Calu3 (cell line): Measurements from ENCODE around the gene LDLRAP1. TPM values are rescaled to one million over a fixed set of nuclear protein-coding genes. Genes with fewer than 3 reads are reported as not detected.

Experiments used
- BruUV-seq: library from RNA; stranded (reverse); fragments of 400-500 nt; replicated peaks from 2 replicates; lab custom pipeline; 2021; lab: Mats Ljungman, UMichigan
- CTCF ChIA-PET: fragments of 300-600 bp; sonication (Branson Sonifier 250); formaldehyde crosslinking; loops from one replicate; lab custom pipeline; 2022; ENCODE audit warnings: antibody characterized with exemption; lab: Charles Lee
- DNase-seq: peaks from one replicate; pipeline ENCODE4 v3.0.0; 2022
- H3K27ac Mint-ChIP-seq: one replicate; pipeline ENCODE4 v1.8.0; 2022; ENCODE audit warnings: mixed read lengths; ENCODE audit not compliant: unreplicated experiment
- H3K27me3 Mint-ChIP-seq: one replicate; pipeline ENCODE4 v1.8.0; 2022; ENCODE audit warnings: mixed read lengths; ENCODE audit not compliant: unreplicated experiment
- H3K36me3 Mint-ChIP-seq: one replicate; pipeline ENCODE4 v1.8.0; 2022; ENCODE audit warnings: mild to moderate bottlenecking, moderate library complexity, mixed read lengths; ENCODE audit not compliant: insufficient read depth, unreplicated experiment
- H3K4me1 Mint-ChIP-seq: one replicate; pipeline ENCODE4 v1.8.0; 2022; ENCODE audit warnings: mild to moderate bottlenecking, low read depth, mixed read lengths; ENCODE audit not compliant: unreplicated experiment
- H3K4me3 Mint-ChIP-seq: one replicate; pipeline ENCODE4 v1.8.0; 2022; ENCODE audit warnings: mild to moderate bottlenecking, low read depth, moderate library complexity, mixed read lengths; ENCODE audit not compliant: unreplicated experiment
- H3K9me3 Mint-ChIP-seq: one replicate; pipeline ENCODE4 v1.8.0; 2022; ENCODE audit warnings: low read depth, mixed read lengths; ENCODE audit not compliant: unreplicated experiment
- intact Hi-C: fragments of 100-400 bp; cut with micrococcal nuclease; formaldehyde crosslinking; loops from one replicate; pipeline ENCODE4 v1.10.0; 2022; ENCODE audit not compliant: unreplicated experiment
- total RNA-seq: library from RNA; stranded (reverse); gene quantifications from 2 replicates; pipeline ENCODE4 v1.2.3, GENCODE V29; 2022
- TF ChIP-seq, protein P1 (sequence below): fragments of 200-600 bp; IDR thresholded peaks from one replicate; pipeline ENCODE4 v1.8.0; 2022; ENCODE audit warnings: antibody characterized with exemption; ENCODE audit not compliant: unreplicated experiment

Gene LDLRAP1
- total RNA-seq, 1 experiment from 2014 or later: 8.3 TPM

DNA sequence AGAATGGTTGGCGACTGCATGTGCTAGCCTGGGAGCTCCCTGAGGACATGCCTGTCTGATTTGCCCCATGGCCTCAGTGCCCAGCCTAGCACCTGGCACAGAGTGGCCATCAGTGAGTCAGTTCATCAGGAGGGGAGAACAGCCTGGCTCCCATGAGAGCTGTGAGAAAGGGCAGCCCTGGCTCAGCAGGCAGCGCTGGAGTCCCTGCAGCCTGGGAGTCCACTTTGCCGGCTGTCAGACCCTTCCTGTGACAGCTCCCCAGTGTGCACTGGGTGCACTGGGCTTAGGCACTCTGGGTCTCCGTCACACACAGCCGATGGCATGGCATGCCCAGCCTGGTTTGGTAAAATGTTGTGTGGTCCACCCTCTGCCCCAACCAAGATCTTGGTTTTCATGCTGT lies 28.7 kb downstream of the LDLRAP1 start:
- TF ChIP-seq, protein P1, sequence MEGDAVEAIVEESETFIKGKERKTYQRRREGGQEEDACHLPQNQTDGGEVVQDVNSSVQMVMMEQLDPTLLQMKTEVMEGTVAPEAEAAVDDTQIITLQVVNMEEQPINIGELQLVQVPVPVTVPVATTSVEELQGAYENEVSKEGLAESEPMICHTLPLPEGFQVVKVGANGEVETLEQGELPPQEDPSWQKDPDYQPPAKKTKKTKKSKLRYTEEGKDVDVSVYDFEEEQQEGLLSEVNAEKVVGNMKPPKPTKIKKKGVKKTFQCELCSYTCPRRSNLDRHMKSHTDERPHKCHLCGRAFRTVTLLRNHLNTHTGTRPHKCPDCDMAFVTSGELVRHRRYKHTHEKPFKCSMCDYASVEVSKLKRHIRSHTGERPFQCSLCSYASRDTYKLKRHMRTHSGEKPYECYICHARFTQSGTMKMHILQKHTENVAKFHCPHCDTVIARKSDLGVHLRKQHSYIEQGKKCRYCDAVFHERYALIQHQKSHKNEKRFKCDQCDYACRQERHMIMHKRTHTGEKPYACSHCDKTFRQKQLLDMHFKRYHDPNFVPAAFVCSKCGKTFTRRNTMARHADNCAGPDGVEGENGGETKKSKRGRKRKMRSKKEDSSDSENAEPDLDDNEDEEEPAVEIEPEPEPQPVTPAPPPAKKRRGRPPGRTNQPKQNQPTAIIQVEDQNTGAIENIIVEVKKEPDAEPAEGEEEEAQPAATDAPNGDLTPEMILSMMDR: no peak
- Mint-ChIP-seq H3K27ac (no peak overlapping the region), H3K36me3 (peaks cover 16% of the 10 kb centered on the region), H3K4me3 (no peak overlapping the region), H3K27me3 (peaks cover 3% of the 10 kb centered on the region), H3K9me3 (no peaks in the 10 kb centered on the region), H3K4me1 (peaks cover 16% of the 10 kb centered on the region)
- no peak for DNase-seq
- CTCF ChIA-PET: interaction anchor here (0.7 to 1.3 kb wide), 3 partner anchors 36 to 153 kb away, joined by 3 read pairs; no protein-coding TSS in a partner anchor
- intact Hi-C loops: no loop called here
- no TSS peak for BruUV-seq

- H3K4me3 Mint-ChIP-seq: no peak overlapping the region
- H3K27ac Mint-ChIP-seq: no peak overlapping the region
- peak; percentile 69 for DNase-seq
- peaks cover 15% of the 10 kb centered on the region for H3K36me3 Mint-ChIP-seq
- peaks cover 12% of the 10 kb centered on the region for H3K4me1 Mint-ChIP-seq
- peaks cover 12% of the 10 kb centered on the region for H3K27me3 Mint-ChIP-seq
- intact Hi-C loops: no loop called here
- CTCF ChIA-PET: interaction anchor here (0.6 to 1.3 kb wide), 8 partner anchors 35 to 604 kb away, joined by 3 to 8 read pairs (median 4); no protein-coding TSS in a partner anchor
- H3K9me3 Mint-ChIP-seq: no peaks in the 10 kb centered on the region
- BruUV-seq: no TSS peak
- TF ChIP-seq, protein P1: peak; percentile 69
Measured at GRCh38 chr1:25572708-25573590, 29.5 kb downstream of the LDLRAP1 start.

DNA sequence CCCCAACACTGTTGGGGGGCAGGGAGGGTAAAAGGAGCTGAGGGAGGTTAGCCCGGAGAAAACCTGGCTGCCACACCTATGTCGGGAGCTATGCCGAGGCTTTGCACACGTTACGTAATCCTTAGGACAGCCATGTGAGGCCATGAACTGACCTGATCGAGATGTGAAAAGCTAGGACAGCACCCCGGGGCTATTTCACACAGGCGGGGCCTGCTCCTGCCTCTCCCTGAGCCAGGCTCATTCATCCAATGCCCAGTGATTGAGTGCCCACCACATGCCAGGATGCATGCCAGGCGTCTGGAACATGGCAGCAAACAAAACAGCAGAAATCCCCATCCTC lies 30.2 kb downstream of the LDLRAP1 start:
- intact Hi-C loops: no loop called here
- no TSS peak for BruUV-seq
- Mint-ChIP-seq H3K27ac (no peak overlapping the region), H3K4me3 (no peak overlapping the region), H3K4me1 (peaks cover 6% of the 10 kb centered on the region), H3K36me3 (peaks cover 9% of the 10 kb centered on the region), H3K9me3 (no peaks in the 10 kb centered on the region), H3K27me3 (peaks cover 13% of the 10 kb centered on the region)
- CTCF ChIA-PET: interaction anchor here (0.6 to 1.3 kb wide), 2 partner anchors 39 to 70 kb away, joined by 3 to 6 read pairs; no protein-coding TSS in a partner anchor
- DNase-seq: no peak
- TF ChIP-seq, protein P1: no peak

DNA sequence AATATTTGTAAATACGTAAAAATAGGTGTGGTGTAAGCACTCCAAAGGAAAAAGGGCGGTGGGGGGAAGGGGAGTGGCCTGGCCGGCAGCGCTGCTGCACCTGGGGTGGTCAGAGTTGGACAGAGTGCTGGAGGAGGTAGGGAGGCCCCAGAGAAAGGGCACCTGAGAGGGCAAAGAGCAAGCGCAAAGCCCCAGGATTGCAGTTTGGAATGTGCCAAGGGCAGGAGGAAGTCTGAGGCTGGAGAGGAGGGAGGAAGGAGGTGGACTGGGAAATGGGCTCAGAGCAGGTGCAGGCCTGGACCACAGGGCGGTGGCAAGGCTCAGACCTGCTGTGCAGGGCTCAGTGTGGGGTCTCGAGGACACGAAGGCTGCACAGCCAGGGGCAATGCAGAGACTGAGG lies 30.6 kb downstream of the LDLRAP1 start:
- CTCF ChIA-PET: no interaction called here
- intact Hi-C loops: no loop called here
- H3K27ac Mint-ChIP-seq: no peak overlapping the region

More for the DNA sequence above, 30.6 kb downstream of the LDLRAP1 start:
- no peak overlapping the region for H3K4me3 Mint-ChIP-seq
- TF ChIP-seq, protein P1: no peak
- H3K9me3 Mint-ChIP-seq: no peaks in the 10 kb centered on the region
- DNase-seq: no peak
- peaks cover 17% of the 10 kb centered on the region for H3K27me3 Mint-ChIP-seq
- H3K4me1 Mint-ChIP-seq: peaks cover 2% of the 10 kb centered on the region
- no TSS peak for BruUV-seq
- peaks cover 5% of the 10 kb centered on the region for H3K36me3 Mint-ChIP-seq
